ENCODE data around the gene PABPC1L. TPM values are rescaled to one million over a fixed set of nuclear protein-coding genes. Genes with fewer than 3 reads are reported as not detected.
"Not testable (repeated sequence)": the region's sequence is repeated elsewhere in the genome, so short reads cannot be mapped to it uniquely, and the experiment has no call there.

Gene PABPC1L
- polyA plus RNA-seq = 10 to 100 TPM in 2 of 4 donors, 1 to 10 TPM in 2; 7.0 to 28.4 (median 9.6) TPM
- long read RNA-seq, donor 1, partial matches to known transcripts = 14 of 79 reads
- long read RNA-seq, donor 1, other reads (novel, unspliced or antisense) = 63 of 79 reads
- long read RNA-seq, donor 2, partial matches to known transcripts = 0 of 4 reads
- long read RNA-seq, donor 2, other reads (novel, unspliced or antisense) = 0 of 4 reads
- long read RNA-seq, donor 3, partial matches to known transcripts = 0 of 8 reads
- long read RNA-seq, donor 3, other reads (novel, unspliced or antisense) = 0 of 8 reads
- long read RNA-seq, donor 4 = 0 reads
- long read RNA-seq, donor 5, partial matches to known transcripts = 0 of 2 reads
- long read RNA-seq, donor 5, other reads (novel, unspliced or antisense) = 0 of 2 reads
- long read RNA-seq, donor 6, partial matches to known transcripts = 0 of 2 reads
- long read RNA-seq, donor 6, other reads (novel, unspliced or antisense) = 0 of 2 reads
- long read RNA-seq, donor 7, partial matches to known transcripts = 0 of 1 reads
- long read RNA-seq, donor 7, other reads (novel, unspliced or antisense) = 0 of 1 reads
- long read RNA-seq, donor 8, partial matches to known transcripts = 0 of 1 reads
- long read RNA-seq, donor 8, other reads (novel, unspliced or antisense) = 0 of 1 reads
- long read RNA-seq, donor 9, partial matches to known transcripts = 0 of 1 reads
- long read RNA-seq, donor 9, other reads (novel, unspliced or antisense) = 0 of 1 reads
- long read RNA-seq, donor 10, transcript PABPC1L-202 (8 exons, 1,263 nt) = major isoform, 6 of 11 reads
- long read RNA-seq, donor 10, partial matches to known transcripts = 0 of 11 reads
- long read RNA-seq, donor 10, other reads (novel, unspliced or antisense) = 0 of 11 reads

DNA sequence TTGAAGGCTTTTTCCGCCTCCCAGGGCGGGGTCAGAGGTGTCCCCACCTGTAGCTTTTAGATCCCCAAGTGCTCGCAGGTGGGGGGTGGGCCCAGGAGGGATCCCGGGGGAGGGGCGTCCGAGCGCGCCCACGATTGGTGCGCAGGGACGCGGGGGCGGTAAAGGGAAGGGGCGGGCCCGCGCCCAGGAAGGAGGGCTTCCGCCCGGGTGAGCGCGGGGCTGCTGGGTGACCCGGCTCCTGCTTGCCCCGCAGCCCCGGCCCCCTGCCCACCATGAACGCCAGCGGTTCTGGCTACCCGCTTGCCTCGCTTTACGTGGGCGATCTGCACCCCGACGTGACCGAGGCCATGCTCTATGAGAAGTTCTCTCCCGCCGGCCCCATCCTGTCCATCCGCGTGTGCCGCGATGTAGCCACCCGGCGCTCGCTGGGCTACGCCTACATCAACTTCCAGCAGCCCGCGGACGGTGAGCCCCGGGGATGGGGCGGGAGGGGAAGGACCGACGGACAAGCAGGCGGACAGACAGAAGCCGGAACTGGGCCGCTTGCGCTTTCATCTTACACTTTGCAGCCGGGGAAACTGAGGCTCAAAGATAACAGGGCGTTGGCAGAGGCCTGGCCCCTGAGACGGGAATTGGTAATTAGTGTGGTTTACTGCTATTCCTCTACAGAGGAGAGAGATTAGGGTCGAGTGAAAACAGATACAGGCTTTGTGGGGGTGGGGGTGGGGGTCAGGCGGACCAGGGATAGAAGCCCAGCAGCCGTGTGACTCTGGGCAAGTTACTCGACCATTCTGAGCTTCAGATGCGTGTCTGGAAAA is at the start of gene PABPC1L:
Gene PABPC1L (plus strand): TSS at position 189 of the 818 bp plus-strand sequence. CDS start 84 bp downstream, at position 273.
- H3K36me3 ChIP-seq (ENCODE audit: control insufficient read depth in 3 of 3, insufficient read depth in 2 of 3, low read depth in 1 of 3, low read length in 3 of 3) = peaks cover 7 to 20% (median 12%) of the 10 kb centered on the region in 3 donors
- 2 to 3% (median 2%) methylated on average over 51 to 61 of the region's 61 CpGs for WGBS, 3 donors
- H3K27me3 ChIP-seq (ENCODE audit: control insufficient read depth in 3 of 3, insufficient read depth in 3 of 3, low read length in 3 of 3) = no peaks in the 10 kb centered on the region
- FAIRE-seq = no peak
- H3K27ac ChIP-seq (ENCODE audit: low read depth in 1 of 3, low read length in 2 of 3) = peak within 1 kb of the TSS in 1 of 3 donors; percentile 8
- peaks cover 0 to 2% of the 10 kb centered on the region in 2 donors for H3K9me3 ChIP-seq (ENCODE audit: control insufficient read depth in 2 of 2, insufficient read depth in 1 of 2, low read depth in 1 of 2, low read length in 1 of 2)
- H3K4me3 ChIP-seq (ENCODE audit: low read depth in 1 of 3, low read length in 3 of 3) = peak within 1 kb of the TSS; percentile 48 to 71 (median 64)
- DNase-seq = peak; percentile 72 to 81
- H3K4me1 ChIP-seq (ENCODE audit: control insufficient read depth in 3 of 3, insufficient read depth in 2 of 3, low read depth in 1 of 3, low read length in 2 of 3) = peaks cover 3 to 11% (median 3%) of the 10 kb centered on the region in 3 donors

DNA sequence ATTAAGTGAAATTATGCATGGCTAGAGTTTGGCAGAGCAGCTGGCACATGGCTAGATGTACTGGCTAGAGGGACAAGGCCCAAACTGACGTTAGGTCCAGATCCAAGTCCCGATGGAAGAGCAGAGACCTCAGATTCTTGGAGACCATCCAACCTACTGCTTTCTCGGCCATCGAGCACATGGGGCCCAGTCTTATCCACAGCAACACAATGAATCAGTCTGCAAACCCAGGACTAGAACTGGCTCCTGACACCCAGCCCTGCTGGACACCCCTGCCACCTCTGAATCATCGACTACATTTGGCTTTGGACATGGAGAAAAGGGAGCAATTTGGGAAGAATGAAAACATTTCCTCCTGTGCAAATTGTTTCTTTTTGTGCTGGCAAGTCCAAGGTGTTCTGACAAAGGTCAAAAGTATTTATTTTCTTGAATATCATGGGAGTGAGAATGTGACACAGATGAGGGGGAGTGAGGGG is 48.3 kb upstream of the PABPC1L start:
- no peak overlapping the region for H3K4me3 ChIP-seq (ENCODE audit: low read depth in 1 of 3, low read length in 3 of 3)
- H3K27ac ChIP-seq (ENCODE audit: low read depth in 1 of 3, low read length in 2 of 3) = peak overlapping the region in 1 of 3 donors; percentile 78
- WGBS, 3 donors = 18 to 31% (median 20%) methylated on average over 5 of the region's 5 CpGs
- H3K9me3 ChIP-seq (ENCODE audit: control insufficient read depth in 2 of 2, insufficient read depth in 1 of 2, low read depth in 1 of 2, low read length in 1 of 2) = no peaks in the 10 kb centered on the region
- H3K36me3 ChIP-seq (ENCODE audit: control insufficient read depth in 3 of 3, insufficient read depth in 2 of 3, low read depth in 1 of 3, low read length in 3 of 3) = no peaks in the 10 kb centered on the region
- no peak for FAIRE-seq
- peaks cover 0 to 35% (median 0%) of the 10 kb centered on the region in 3 donors for H3K4me1 ChIP-seq (ENCODE audit: control insufficient read depth in 3 of 3, insufficient read depth in 2 of 3, low read depth in 1 of 3, low read length in 2 of 3)
- H3K27me3 ChIP-seq (ENCODE audit: control insufficient read depth in 3 of 3, insufficient read depth in 3 of 3, low read length in 3 of 3) = peaks cover 0 to 2% (median 0%) of the 10 kb centered on the region in 3 donors
- DNase-seq = peak in 1 of 2 donors; percentile 68

DNA sequence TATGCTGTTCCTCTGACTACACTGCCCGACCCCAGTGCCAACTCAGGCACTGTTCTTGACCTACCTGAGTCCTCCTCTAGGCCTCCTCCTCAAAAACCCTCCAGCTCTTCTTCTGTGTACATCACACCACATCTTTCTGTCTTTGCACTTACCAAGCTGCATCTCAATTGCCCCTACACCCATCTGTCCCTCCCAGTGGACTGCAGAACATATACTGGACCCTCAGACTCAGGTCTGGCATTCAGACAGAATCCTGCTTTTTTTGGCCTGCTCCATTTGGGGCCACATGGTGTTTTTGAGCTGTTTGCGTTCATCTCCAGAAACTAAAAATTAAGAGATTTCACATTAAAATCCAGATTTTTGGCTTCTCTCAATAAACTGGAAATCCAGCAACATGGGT is 47.6 kb upstream of the PABPC1L start:
- Histone ChIP-seq H3K4me1 (ENCODE audit: control insufficient read depth in 3 of 3, insufficient read depth in 2 of 3, low read depth in 1 of 3, low read length in 2 of 3) (peaks cover 0 to 32% (median 0%) of the 10 kb centered on the region in 3 donors), H3K9me3 (ENCODE audit: control insufficient read depth in 2 of 2, insufficient read depth in 1 of 2, low read depth in 1 of 2, low read length in 1 of 2) (no peaks in the 10 kb centered on the region), H3K36me3 (ENCODE audit: control insufficient read depth in 3 of 3, insufficient read depth in 2 of 3, low read depth in 1 of 3, low read length in 3 of 3) (no peaks in the 10 kb centered on the region), H3K4me3 (ENCODE audit: low read depth in 1 of 3, low read length in 3 of 3) (no peak overlapping the region), H3K27me3 (ENCODE audit: control insufficient read depth in 3 of 3, insufficient read depth in 3 of 3, low read length in 3 of 3) (peaks cover 0 to 5% (median 0%) of the 10 kb centered on the region in 3 donors), H3K27ac (ENCODE audit: low read depth in 1 of 3, low read length in 2 of 3) (peak overlapping the region in 1 of 3 donors; percentile 60)
- FAIRE-seq (no peak), DNase-seq (no peak)
- WGBS, 3 donors = 84 to 97% (median 87%) methylated on average over 2 of the region's 2 CpGs

GRCh38 chr20:44863365-44864084 is 46.3 kb upstream of the PABPC1L start:
- WGBS, 3 donors = 29 to 78% (median 43%) methylated on average over 4 of the region's 4 CpGs
- peak; percentile 33 to 62 for DNase-seq
- FAIRE-seq; H3K4me3 ChIP-seq (ENCODE audit: low read depth in 1 of 3, low read length in 3 of 3); H3K27me3 ChIP-seq (ENCODE audit: control insufficient read depth in 3 of 3, insufficient read depth in 3 of 3, low read length in 3 of 3); H3K36me3 ChIP-seq (ENCODE audit: control insufficient read depth in 3 of 3, insufficient read depth in 2 of 3, low read depth in 1 of 3, low read length in 3 of 3); H3K9me3 ChIP-seq (ENCODE audit: control insufficient read depth in 2 of 2, insufficient read depth in 1 of 2, low read depth in 1 of 2, low read length in 1 of 2): not testable (repeated sequence)
- H3K27ac ChIP-seq (ENCODE audit: low read depth in 1 of 3, low read length in 2 of 3) = peak overlapping the region in 1 of 3 donors; percentile 60
- H3K4me1 ChIP-seq (ENCODE audit: control insufficient read depth in 3 of 3, insufficient read depth in 2 of 3, low read depth in 1 of 3, low read length in 2 of 3) = peaks cover 0 to 32% (median 0%) of the 10 kb centered on the region in 3 donors

DNA sequence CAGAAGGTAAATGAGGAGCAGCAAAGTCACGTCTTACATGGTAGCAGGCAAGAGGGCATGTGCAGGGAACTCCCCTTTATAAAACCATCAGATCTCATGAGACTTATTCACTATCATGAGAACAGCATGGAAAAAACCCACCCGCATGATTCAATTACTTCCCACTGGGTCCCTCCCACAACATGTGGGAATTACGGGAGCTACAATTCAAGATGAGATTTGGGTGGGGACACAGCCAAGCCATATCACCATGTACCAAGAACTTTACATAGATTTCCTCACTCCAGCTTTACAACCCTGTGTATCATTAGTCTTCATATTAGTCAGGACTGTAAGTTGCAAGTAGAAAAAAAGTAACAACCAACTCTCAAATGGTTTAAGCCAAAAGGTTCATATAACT is 45.4 kb upstream of the PABPC1L start:
- WGBS, 3 donors = 87 to 92% (median 91%) methylated on average over 3 of the region's 3 CpGs
- not testable (repeated sequence) for H3K27me3 ChIP-seq (ENCODE audit: control insufficient read depth in 3 of 3, insufficient read depth in 3 of 3, low read length in 3 of 3); FAIRE-seq

DNA sequence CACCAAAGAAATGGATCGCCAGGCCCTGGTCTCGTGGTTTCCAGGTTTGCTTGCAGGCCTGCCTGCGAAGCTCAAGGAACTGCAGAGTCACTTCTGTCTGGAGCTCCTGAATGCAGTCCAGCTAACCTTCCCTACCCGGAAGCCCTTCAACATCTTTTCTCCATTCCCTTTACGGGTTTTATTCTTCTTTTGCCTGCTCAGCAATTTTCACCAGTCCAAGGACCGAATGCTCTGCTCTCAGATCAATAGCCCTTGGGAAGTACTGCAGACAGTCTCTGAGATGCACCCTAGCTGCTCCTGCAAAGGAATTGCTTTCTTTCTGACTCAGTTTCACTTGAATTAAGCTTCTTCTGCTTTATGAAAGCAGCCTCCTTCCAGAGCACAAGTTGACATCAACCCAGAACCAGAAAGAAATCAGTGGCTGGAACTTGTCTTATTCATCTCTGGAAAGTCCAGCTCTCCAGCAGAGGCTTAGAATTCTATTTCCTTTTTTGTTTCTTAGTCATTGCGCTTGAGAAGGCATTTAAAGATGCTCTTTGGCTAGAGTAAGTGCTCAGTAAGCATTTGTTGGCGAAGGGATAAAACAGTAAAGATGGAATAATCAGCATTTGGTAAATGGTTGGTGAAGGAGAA is 43.0 kb upstream of the PABPC1L start:
- WGBS, 3 donors = 70 to 76% (median 71%) methylated on average over 8 of the region's 8 CpGs
- Histone ChIP-seq H3K4me1 (ENCODE audit: control insufficient read depth in 3 of 3, insufficient read depth in 2 of 3, low read depth in 1 of 3, low read length in 2 of 3) (peaks cover 0 to 26% (median 0%) of the 10 kb centered on the region in 3 donors), H3K36me3 (ENCODE audit: control insufficient read depth in 3 of 3, insufficient read depth in 2 of 3, low read depth in 1 of 3, low read length in 3 of 3) (no peaks in the 10 kb centered on the region), H3K9me3 (ENCODE audit: control insufficient read depth in 2 of 2, insufficient read depth in 1 of 2, low read depth in 1 of 2, low read length in 1 of 2) (no peaks in the 10 kb centered on the region), H3K4me3 (ENCODE audit: low read depth in 1 of 3, low read length in 3 of 3) (no peak overlapping the region), H3K27ac (ENCODE audit: low read depth in 1 of 3, low read length in 2 of 3) (no peak overlapping the region), H3K27me3 (ENCODE audit: control insufficient read depth in 3 of 3, insufficient read depth in 3 of 3, low read length in 3 of 3) (peaks cover 0 to 5% (median 0%) of the 10 kb centered on the region in 3 donors)
- no peak for FAIRE-seq
- DNase-seq = no peak

More for the DNA sequence above, 45.4 kb upstream of the PABPC1L start:
- H3K9me3 ChIP-seq (ENCODE audit: control insufficient read depth in 2 of 2, insufficient read depth in 1 of 2, low read depth in 1 of 2, low read length in 1 of 2); H3K4me3 ChIP-seq (ENCODE audit: low read depth in 1 of 3, low read length in 3 of 3); H3K27ac ChIP-seq (ENCODE audit: low read depth in 1 of 3, low read length in 2 of 3); H3K36me3 ChIP-seq (ENCODE audit: control insufficient read depth in 3 of 3, insufficient read depth in 2 of 3, low read depth in 1 of 3, low read length in 3 of 3); DNase-seq: not testable (repeated sequence)
- H3K4me1 ChIP-seq (ENCODE audit: control insufficient read depth in 3 of 3, insufficient read depth in 2 of 3, low read depth in 1 of 3, low read length in 2 of 3) = peaks cover 0 to 32% (median 0%) of the 10 kb centered on the region in 3 donors

- Histone ChIP-seq H3K9me3 (ENCODE audit: control insufficient read depth in 2 of 2, insufficient read depth in 1 of 2, low read depth in 1 of 2, low read length in 1 of 2) (no peaks in the 10 kb centered on the region), H3K36me3 (ENCODE audit: control insufficient read depth in 3 of 3, insufficient read depth in 2 of 3, low read depth in 1 of 3, low read length in 3 of 3) (no peaks in the 10 kb centered on the region), H3K27ac (ENCODE audit: low read depth in 1 of 3, low read length in 2 of 3) (no peak overlapping the region), H3K4me1 (ENCODE audit: control insufficient read depth in 3 of 3, insufficient read depth in 2 of 3, low read depth in 1 of 3, low read length in 2 of 3) (peaks cover 0 to 4% (median 0%) of the 10 kb centered on the region in 3 donors), H3K27me3 (ENCODE audit: control insufficient read depth in 3 of 3, insufficient read depth in 3 of 3, low read length in 3 of 3) (peaks cover 0 to 5% (median 0%) of the 10 kb centered on the region in 3 donors), H3K4me3 (ENCODE audit: low read depth in 1 of 3, low read length in 3 of 3) (no peak overlapping the region)
- DNase-seq = no peak
- 57 to 73% (median 71%) methylated on average over 5 of the region's 5 CpGs for WGBS, 3 donors
- FAIRE-seq = no peak
These were observed 40.4 kb upstream of the PABPC1L start for GRCh38 chr20:44869471-44869870.

All from small intestine (tissue), 16 donors.